Body of pancreas (tissue), 4 donors: Measurements from ENCODE around the gene RUFY3. TPM values are rescaled to one million over a fixed set of nuclear protein-coding genes. Genes with fewer than 3 reads are reported as not detected.

Source experiments
- ATAC-seq: fragments of 150-250 bp; one replicate; pipeline ENCODE4 v1.9.1; 2016
- DNase-seq, 4 donors: peaks; one replicate each; pipeline ENCODE4 v3.0.0-alpha.2; 2019
- H3K27ac ChIP-seq, 4 donors: fragments of 200-600 bp; sonication (generic); 1 replicate in 3 of 4; 2 replicates in 1 of 4; pipeline versions ENCODE4 v1.5.1 to v1.6.1; 2016 to 2019; ENCODE audit warnings: mild to moderate bottlenecking in 1 of 4, mixed read lengths in 1 of 4, moderate library complexity in 1 of 4
- H3K27me3 ChIP-seq, 2 donors: fragments of 200-600 bp; sonication (generic); one replicate each; pipeline ENCODE4 v1.6.0; 2016; ENCODE audit warnings: mild to moderate bottlenecking in 1 of 2
- H3K36me3 ChIP-seq, 2 donors: fragments of 200-600 bp; sonication (generic); replicated peaks in 1 of 2; 2 replicates each; pipeline ENCODE4 v1.5.1; 2016; ENCODE audit warnings: low read depth in 2 of 2; ENCODE audit not compliant: insufficient read depth in 1 of 2
- H3K4me1 ChIP-seq: fragments of 200-600 bp; sonication (generic); one replicate; pipeline ENCODE4 v1.6.0; 2016
- H3K4me3 ChIP-seq, 2 donors: fragments of 200-600 bp; sonication (generic); 1 replicate in 1 of 2; 2 replicates in 1 of 2; pipeline ENCODE4 v1.5.1; 2016 to 2019
- H3K9me3 ChIP-seq, 3 donors: fragments of 200-600 bp; sonication (generic); 1 replicate in 2 of 3; 2 replicates in 1 of 3; pipeline ENCODE4 v1.5.1; 2016
- CTCF ChIP-seq, 7 experiments: fragments of 450-650 bp in 4 of 7; fragments of 200-600 bp in 3 of 7; sonication (generic) in 3 of 7; IDR thresholded peaks; one replicate each; pipeline ENCODE4 v1.5.1; 2016 to 2019; ENCODE audit warnings: antibody characterized with exemption in 7 of 7
- POLR2A ChIP-seq, 3 donors: fragments of 450-650 bp; IDR thresholded peaks; one replicate each; pipeline ENCODE4 v1.6.1; 2016; ENCODE audit warnings: antibody characterized with exemption in 3 of 3, mild to moderate bottlenecking in 2 of 3
- WGBS, 2 donors: methylation state at CpG; one replicate each; pipeline ENCODE4 v1.1.5; 2017; 5-methylcytosine and 5-hydroxymethylcytosine counted together
- intact Hi-C: fragments of 100-400 bp; cut with DNase I; formaldehyde crosslinking; loops from one replicate; pipeline ENCODE4 v1.15.1; 2023
- total RNA-seq, 2 donors: library from RNA; depleted of rRNA; stranded (reverse); fragments of >200 nt; gene quantifications; one replicate each; pipeline ENCODE4 v1.1.0, GENCODE V29; 2016

RUFY3 gene
- total RNA-seq, 2 donors from 2014 or later = 46.4 to 62.6 TPM

GRCh38 chr4:70772929-70773555, 51.3 kb downstream of the RUFY3 start:
- H3K4me1 ChIP-seq = no peaks in the 10 kb centered on the region
- H3K36me3 ChIP-seq = peaks cover 0 to 4% of the 10 kb centered on the region in 2 donors
- H3K4me3 ChIP-seq = no peak overlapping the region
- TF ChIP-seq POLR2A (IDR thresholded peaks at IDR 0.05) = no peak
- TF ChIP-seq CTCF (IDR thresholded peaks at IDR 0.05) = no peak
- no peak for ATAC-seq
- H3K27ac ChIP-seq = no peak overlapping the region
- 81 to 89% methylated on average over 6 of the region's 6 CpGs for WGBS, 2 donors
- no peak for DNase-seq
- intact Hi-C loops = no loop called here
- H3K27me3 ChIP-seq = no peaks in the 10 kb centered on the region
- H3K9me3 ChIP-seq = no peaks in the 10 kb centered on the region

- DNase-seq (no peak), ATAC-seq (peak; percentile 55)
- TF ChIP-seq POLR2A (IDR thresholded peaks at IDR 0.05) (no peak), CTCF (IDR thresholded peaks at IDR 0.05) (no peak)
- Histone ChIP-seq H3K27me3 (no peaks in the 10 kb centered on the region), H3K9me3 (no peaks in the 10 kb centered on the region), H3K4me3 (no peak overlapping the region), H3K4me1 (peaks cover 7% of the 10 kb centered on the region), H3K27ac (no peak overlapping the region), H3K36me3 (peaks cover 0 to 1% of the 10 kb centered on the region in 2 donors)
- intact Hi-C loops = no loop called here
- WGBS, 2 donors = 29 to 36% methylated on average over 5 of the region's 5 CpGs
These were observed 57.2 kb downstream of the RUFY3 start for GRCh38 chr4:70778888-70779422.

- Histone ChIP-seq H3K36me3 (peaks cover 0 to 5% of the 10 kb centered on the region in 2 donors), H3K9me3 (no peaks in the 10 kb centered on the region), H3K27ac (no peak overlapping the region), H3K4me3 (no peak overlapping the region), H3K4me1 (peaks cover 7% of the 10 kb centered on the region), H3K27me3 (no peaks in the 10 kb centered on the region)
- no peak for ATAC-seq
- intact Hi-C loops = no loop called here
- no peak for DNase-seq
- WGBS, 2 donors = 93 to 94% methylated on average over 4 of the region's 4 CpGs
- TF ChIP-seq POLR2A (IDR thresholded peaks at IDR 0.05) = no peak
- no peak for TF ChIP-seq CTCF (IDR thresholded peaks at IDR 0.05)
These were observed 61.3 kb downstream of the RUFY3 start for GRCh38 chr4:70783096-70783495.

- Histone ChIP-seq H3K36me3 (peaks cover 0 to 15% of the 10 kb centered on the region in 2 donors), H3K27ac (no peak overlapping the region), H3K27me3 (no peaks in the 10 kb centered on the region), H3K9me3 (no peaks in the 10 kb centered on the region), H3K4me3 (no peak overlapping the region), H3K4me1 (no peaks in the 10 kb centered on the region)
- TF ChIP-seq POLR2A (IDR thresholded peaks at IDR 0.05) (no peak), CTCF (IDR thresholded peaks at IDR 0.05) (no peak)
- intact Hi-C loops = no loop called here
- 92 to 94% methylated on average over 5 of the region's 5 CpGs for WGBS, 2 donors
- no peak for DNase-seq
- no peak for ATAC-seq
These were observed 65.7 kb downstream of the RUFY3 start for GRCh38 chr4:70787496-70787895.

- H3K4me1 ChIP-seq = no peaks in the 10 kb centered on the region
- intact Hi-C loops = no loop called here
- H3K36me3 ChIP-seq = peaks cover 0 to 15% of the 10 kb centered on the region in 2 donors
- no peaks in the 10 kb centered on the region for H3K9me3 ChIP-seq
- H3K27me3 ChIP-seq = no peaks in the 10 kb centered on the region
- WGBS, 2 donors = 77 to 100% methylated on average over 1 of the region's 1 CpG
- DNase-seq (no peak), ATAC-seq (no peak)
- H3K4me3 ChIP-seq = no peak overlapping the region
- no peak for TF ChIP-seq CTCF (IDR thresholded peaks at IDR 0.05)
- TF ChIP-seq POLR2A (IDR thresholded peaks at IDR 0.05) = no peak
- H3K27ac ChIP-seq = no peak overlapping the region
These were observed 67.0 kb downstream of the RUFY3 start for GRCh38 chr4:70788733-70789132.
